Muscle layer of colon (tissue), 2 donors: ENCODE results near the gene TTC27.

Source experiments
- H3K27ac ChIP-seq: one replicate; pipeline ENCODE4 v1.7.0; 2013; ENCODE audit warnings: low read depth, mild to moderate bottlenecking, low read length, moderate library complexity
- H3K27me3 ChIP-seq, 2 donors: one replicate each; pipeline ENCODE4 v1.7.0; 2013; ENCODE audit warnings: low read length in 2 of 2, mild to moderate bottlenecking in 2 of 2; ENCODE audit not compliant: insufficient read depth in 2 of 2, control insufficient read depth in 1 of 2
- H3K36me3 ChIP-seq: one replicate; pipeline ENCODE4 v1.7.0; 2013; ENCODE audit warnings: mild to moderate bottlenecking, low read length; ENCODE audit not compliant: insufficient read depth
- H3K4me1 ChIP-seq: one replicate; pipeline ENCODE4 v1.7.0; 2013; ENCODE audit warnings: mild to moderate bottlenecking, low read length; ENCODE audit not compliant: insufficient read depth
- H3K4me3 ChIP-seq, 2 donors: one replicate each; pipeline ENCODE4 v1.7.0; 2013; ENCODE audit warnings: low read length in 2 of 2, low read depth in 1 of 2, mild to moderate bottlenecking in 1 of 2, moderate library complexity in 1 of 2
- H3K9ac ChIP-seq: one replicate; pipeline ENCODE4 v1.7.0; 2013; ENCODE audit warnings: low read length
- H3K9me3 ChIP-seq: one replicate; pipeline ENCODE4 v1.7.0; 2013; ENCODE audit warnings: mild to moderate bottlenecking, low read length
- donor health status: abdominal sarcoma.
- donor health status: Adenocarcinoma of cecum.

Gene TTC27

GRCh38 chr2:32792416-32792815 lies 164.6 kb downstream of the TTC27 start:
- Histone ChIP-seq H3K9me3 (no peaks in the 10 kb centered on the region), H3K27ac (no peak overlapping the region), H3K27me3 (no peaks in the 10 kb centered on the region), H3K36me3 (no peaks in the 10 kb centered on the region), H3K9ac (no peak overlapping the region), H3K4me3 (no peak overlapping the region), H3K4me1 (no peaks in the 10 kb centered on the region)

- Histone ChIP-seq H3K27me3 (no peaks in the 10 kb centered on the region), H3K9ac (no peak overlapping the region), H3K4me3 (no peak overlapping the region), H3K27ac (no peak overlapping the region), H3K4me1 (no peaks in the 10 kb centered on the region), H3K36me3 (no peaks in the 10 kb centered on the region), H3K9me3 (no peaks in the 10 kb centered on the region)
These were observed 171.0 kb downstream of the TTC27 start for GRCh38 chr2:32798829-32799228.

GRCh38 chr2:32801741-32802140 lies 173.9 kb downstream of the TTC27 start:
- no peaks in the 10 kb centered on the region for H3K27me3 ChIP-seq
- H3K4me3 ChIP-seq = no peak overlapping the region
- H3K4me1 ChIP-seq = no peaks in the 10 kb centered on the region
- H3K9me3 ChIP-seq = no peaks in the 10 kb centered on the region
- no peak overlapping the region for H3K9ac ChIP-seq
- no peak overlapping the region for H3K27ac ChIP-seq
- H3K36me3 ChIP-seq = no peaks in the 10 kb centered on the region

GRCh38 chr2:32802877-32803276 lies 175.0 kb downstream of the TTC27 start:
- Histone ChIP-seq H3K4me1 (no peaks in the 10 kb centered on the region), H3K27ac (no peak overlapping the region), H3K4me3 (no peak overlapping the region), H3K9ac (no peak overlapping the region), H3K27me3 (no peaks in the 10 kb centered on the region), H3K9me3 (no peaks in the 10 kb centered on the region), H3K36me3 (no peaks in the 10 kb centered on the region)

- H3K9ac ChIP-seq = no peak overlapping the region
- peaks cover 8% of the 10 kb centered on the region for H3K36me3 ChIP-seq
- no peaks in the 10 kb centered on the region for H3K4me1 ChIP-seq
- no peak overlapping the region for H3K4me3 ChIP-seq
- no peaks in the 10 kb centered on the region for H3K27me3 ChIP-seq
- no peaks in the 10 kb centered on the region for H3K9me3 ChIP-seq
- H3K27ac ChIP-seq = no peak overlapping the region
These were observed 176.4 kb downstream of the TTC27 start for GRCh38 chr2:32804205-32804604.

- no peak overlapping the region for H3K27ac ChIP-seq
- peaks cover 8% of the 10 kb centered on the region for H3K36me3 ChIP-seq
- H3K9me3 ChIP-seq = no peaks in the 10 kb centered on the region
- no peaks in the 10 kb centered on the region for H3K27me3 ChIP-seq
- H3K4me3 ChIP-seq = no peak overlapping the region
- no peak overlapping the region for H3K9ac ChIP-seq
- H3K4me1 ChIP-seq = no peaks in the 10 kb centered on the region
These were observed 177.6 kb downstream of the TTC27 start for GRCh38 chr2:32805104-32806095.

GRCh38 chr2:32806857-32807256 lies 179.0 kb downstream of the TTC27 start:
- Histone ChIP-seq H3K27ac (no peak overlapping the region), H3K4me3 (no peak overlapping the region), H3K9ac (no peak overlapping the region), H3K36me3 (peaks cover 8% of the 10 kb centered on the region), H3K27me3 (no peaks in the 10 kb centered on the region), H3K9me3 (no peaks in the 10 kb centered on the region), H3K4me1 (no peaks in the 10 kb centered on the region)

GRCh38 chr2:32807662-32808061 lies 179.8 kb downstream of the TTC27 start:
- peaks cover 8% of the 10 kb centered on the region for H3K36me3 ChIP-seq
- H3K27me3 ChIP-seq = no peaks in the 10 kb centered on the region
- no peaks in the 10 kb centered on the region for H3K9me3 ChIP-seq
- no peaks in the 10 kb centered on the region for H3K4me1 ChIP-seq
- no peak overlapping the region for H3K4me3 ChIP-seq
- H3K27ac ChIP-seq = no peak overlapping the region
- no peak overlapping the region for H3K9ac ChIP-seq

GRCh38 chr2:32810909-32811495 lies 183.2 kb downstream of the TTC27 start:
- Histone ChIP-seq H3K4me3 (no peak overlapping the region), H3K36me3 (peaks cover 8% of the 10 kb centered on the region), H3K9ac (no peak overlapping the region), H3K27ac (no peak overlapping the region), H3K4me1 (no peaks in the 10 kb centered on the region), H3K27me3 (no peaks in the 10 kb centered on the region), H3K9me3 (no peaks in the 10 kb centered on the region)

GRCh38 chr2:32811696-32812095 lies 183.8 kb downstream of the TTC27 start:
- Histone ChIP-seq H3K36me3 (peaks cover 8% of the 10 kb centered on the region), H3K27me3 (no peaks in the 10 kb centered on the region), H3K4me3 (no peak overlapping the region), H3K27ac (no peak overlapping the region), H3K4me1 (no peaks in the 10 kb centered on the region), H3K9ac (no peak overlapping the region), H3K9me3 (no peaks in the 10 kb centered on the region)

- H3K36me3 ChIP-seq = peaks cover 8% of the 10 kb centered on the region
- H3K27me3 ChIP-seq = no peaks in the 10 kb centered on the region
- no peaks in the 10 kb centered on the region for H3K9me3 ChIP-seq
- no peaks in the 10 kb centered on the region for H3K4me1 ChIP-seq
- no peak overlapping the region for H3K27ac ChIP-seq
- no peak overlapping the region for H3K4me3 ChIP-seq
- H3K9ac ChIP-seq = no peak overlapping the region
These were observed 184.5 kb downstream of the TTC27 start for GRCh38 chr2:32812316-32812715.
